HG03565 (cell line): ENCODE measurements around the gene RYR3.

Experiments
- ATAC-seq: cut with Tn5 transposase; IDR thresholded peaks from one replicate; pipeline ENCODE4 v1.9.1; 2021; ENCODE audit warnings: mild to moderate bottlenecking, moderate library complexity; ENCODE audit not compliant: unreplicated experiment

RYR3 gene

DNA sequence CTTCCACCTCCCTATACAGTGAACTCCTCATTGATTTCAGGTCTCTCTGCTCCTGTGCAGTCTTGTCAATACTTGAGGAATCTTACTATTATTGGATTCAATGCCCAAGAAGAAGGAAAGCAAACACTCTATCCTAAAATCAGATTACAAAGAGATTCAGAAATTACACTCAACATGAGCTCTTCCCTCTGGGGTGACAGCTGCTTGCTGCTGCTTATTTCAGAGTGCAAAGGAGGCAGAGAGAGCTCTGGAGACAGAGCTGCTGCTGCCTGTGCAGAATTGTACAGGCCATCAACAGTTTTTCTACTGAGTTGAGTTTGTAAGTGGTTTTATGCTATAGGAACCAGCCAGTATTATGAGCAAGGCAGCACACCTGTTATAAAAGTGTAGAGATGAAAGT is 7.1 kb downstream of the RYR3 start:
- no peak for ATAC-seq

DNA sequence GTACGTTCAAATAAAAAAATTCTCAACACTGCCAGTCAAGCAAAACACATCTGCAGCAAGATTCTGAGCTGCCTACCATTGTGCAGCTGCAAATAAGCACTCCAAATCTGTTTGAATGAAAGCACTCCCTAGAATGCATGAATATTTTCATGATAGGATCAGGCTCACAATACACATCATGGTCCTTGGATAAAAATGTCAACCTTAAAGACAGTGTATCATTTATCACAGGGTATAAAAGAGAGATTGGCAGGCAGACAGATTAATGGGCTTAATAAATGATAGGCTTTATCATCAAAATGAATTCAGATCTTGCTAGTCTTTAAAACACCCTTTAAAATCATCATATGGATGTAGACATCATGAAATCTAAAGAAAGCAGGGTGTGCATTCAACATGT is 9.2 kb downstream of the RYR3 start:
- no peak for ATAC-seq

- no peak for ATAC-seq
These were observed 11.3 kb downstream of the RYR3 start for GRCh38 chr15:33322091-33322490.

- no peak for ATAC-seq
These were observed 13.8 kb downstream of the RYR3 start for GRCh38 chr15:33324609-33325008.

GRCh38 chr15:33326908-33327307 is 16.1 kb downstream of the RYR3 start:
- ATAC-seq: no peak

- no peak for ATAC-seq
These were observed 17.3 kb downstream of the RYR3 start for GRCh38 chr15:33328106-33328505.

- no peak for ATAC-seq
These were observed 18.7 kb downstream of the RYR3 start for GRCh38 chr15:33329457-33329856.

- no peak for ATAC-seq
These were observed 20.2 kb downstream of the RYR3 start for GRCh38 chr15:33330931-33331330.

GRCh38 chr15:33341953-33342352 is 31.2 kb downstream of the RYR3 start:
- ATAC-seq: no peak

- ATAC-seq: no peak
These were observed 32.5 kb downstream of the RYR3 start for GRCh38 chr15:33343275-33343674.

- ATAC-seq: no peak
These were observed 33.3 kb downstream of the RYR3 start for GRCh38 chr15:33344111-33344510.

DNA sequence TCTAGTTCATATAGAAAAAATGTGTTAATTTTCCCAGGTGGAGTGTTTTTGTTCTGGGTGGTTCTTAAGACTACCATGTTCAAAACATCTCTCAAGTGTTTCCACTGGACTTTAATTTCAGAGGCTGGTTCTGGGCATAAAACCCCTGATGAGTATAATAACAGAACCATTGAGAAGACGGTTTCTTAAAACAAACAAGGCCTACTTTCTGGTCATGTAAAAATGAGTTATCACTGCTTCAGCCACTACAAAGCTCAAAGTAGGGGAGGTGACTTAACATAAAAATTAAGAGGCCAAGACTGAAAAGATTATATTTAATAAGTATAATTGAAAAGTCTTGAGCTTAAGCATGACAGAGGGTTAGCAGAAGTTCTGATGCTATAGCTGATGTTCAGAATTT is 33.8 kb downstream of the RYR3 start:
- ATAC-seq: no peak

- ATAC-seq: no peak
These were observed 43.6 kb downstream of the RYR3 start for GRCh38 chr15:33354411-33354810.

DNA sequence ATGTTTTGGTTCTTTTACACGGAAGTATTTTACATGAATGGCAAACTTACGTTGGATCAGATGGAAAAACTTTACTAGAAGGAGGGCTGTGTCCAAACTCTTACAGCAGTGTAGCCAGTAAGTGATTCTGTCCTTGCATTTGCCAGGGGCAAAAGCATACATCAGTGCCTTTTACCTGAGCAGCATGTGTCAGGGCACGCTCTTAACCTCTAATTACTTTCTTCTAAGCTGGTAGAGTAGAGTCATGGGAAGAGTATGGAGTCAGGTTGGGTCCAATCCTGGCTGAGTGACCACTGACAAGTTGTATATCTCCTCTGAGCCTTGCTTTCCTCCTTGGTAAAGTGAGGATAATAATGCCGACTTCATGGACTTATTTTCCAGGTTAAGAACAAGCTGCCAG is 47.1 kb downstream of the RYR3 start:
- no peak for ATAC-seq

DNA sequence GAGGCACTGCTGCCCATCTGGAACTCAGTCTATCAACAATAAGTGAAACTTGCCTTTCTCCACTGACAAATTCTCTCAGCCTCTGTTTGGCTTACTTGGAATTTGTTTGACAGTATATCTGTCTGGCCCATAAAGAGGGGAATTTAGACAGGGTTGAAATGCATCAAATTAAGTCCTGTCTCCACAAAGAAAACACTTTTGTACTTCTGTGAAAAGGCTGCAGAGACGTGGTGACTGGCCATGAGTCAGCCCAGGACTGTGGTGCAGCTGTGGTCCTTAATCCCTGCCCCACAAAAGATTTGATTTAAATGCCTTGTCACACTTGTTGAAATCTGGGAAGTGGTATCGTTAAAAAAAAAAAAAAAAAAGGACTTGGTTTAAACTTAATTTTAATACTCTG is 47.5 kb downstream of the RYR3 start:
- no peak for ATAC-seq

- ATAC-seq: no peak
These were observed 50.1 kb downstream of the RYR3 start for GRCh38 chr15:33360886-33361285.

GRCh38 chr15:33369941-33370622 is 59.3 kb downstream of the RYR3 start:
- ATAC-seq: no peak

DNA sequence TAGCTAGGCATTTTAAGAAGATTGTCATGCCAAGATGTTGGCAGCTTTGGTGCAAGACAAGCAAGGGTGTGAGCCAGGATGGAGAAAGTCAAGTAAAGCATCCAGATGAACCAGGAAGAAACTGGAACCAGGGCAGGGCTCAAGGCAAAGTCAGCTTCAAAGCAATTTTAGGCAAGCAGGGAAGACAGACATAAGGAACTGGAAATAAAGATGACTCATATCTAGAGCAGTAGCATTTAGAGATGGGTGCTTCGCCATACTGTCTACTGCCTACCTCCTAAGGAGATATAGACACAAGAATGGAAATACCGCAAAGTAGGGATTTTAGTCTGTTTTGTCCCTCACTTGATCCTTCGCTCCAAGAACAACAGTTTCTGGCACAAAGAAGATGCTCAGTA is 59.9 kb downstream of the RYR3 start:
- ATAC-seq: no peak

- ATAC-seq: no peak
These were observed 60.4 kb downstream of the RYR3 start for GRCh38 chr15:33371159-33371558.

DNA sequence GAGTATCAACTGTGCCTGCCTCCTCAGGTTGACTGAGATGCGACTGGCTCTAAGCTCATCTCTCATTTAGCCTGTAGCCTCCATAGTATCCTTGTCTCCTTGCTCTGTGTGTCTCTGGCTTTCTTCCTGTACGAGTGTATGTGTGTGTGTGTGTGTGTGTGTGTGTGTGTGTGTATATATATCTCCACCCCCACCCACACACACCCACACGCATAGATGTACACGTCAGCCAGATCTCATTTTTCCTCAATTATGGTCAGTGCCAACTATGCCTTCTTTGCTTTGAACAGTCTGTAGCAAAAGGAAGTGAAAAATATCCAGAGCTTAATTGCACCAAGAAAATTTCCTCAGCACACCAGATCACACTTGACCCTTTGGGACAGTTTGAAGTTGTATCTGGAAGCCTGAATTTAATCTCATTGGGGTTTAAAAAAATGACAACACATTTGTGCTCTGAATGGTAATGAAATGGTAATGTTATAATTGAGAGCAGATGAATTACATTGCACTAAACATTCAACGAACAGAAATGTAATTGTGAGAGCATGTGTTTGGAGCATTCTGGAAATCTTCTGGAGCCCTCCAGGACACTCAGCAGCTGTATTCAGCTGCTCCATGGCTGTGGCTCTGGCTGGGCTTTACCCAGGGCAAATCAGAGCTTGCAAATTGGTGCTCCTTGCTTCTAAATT is 63.6 kb downstream of the RYR3 start:
- ATAC-seq: no peak

DNA sequence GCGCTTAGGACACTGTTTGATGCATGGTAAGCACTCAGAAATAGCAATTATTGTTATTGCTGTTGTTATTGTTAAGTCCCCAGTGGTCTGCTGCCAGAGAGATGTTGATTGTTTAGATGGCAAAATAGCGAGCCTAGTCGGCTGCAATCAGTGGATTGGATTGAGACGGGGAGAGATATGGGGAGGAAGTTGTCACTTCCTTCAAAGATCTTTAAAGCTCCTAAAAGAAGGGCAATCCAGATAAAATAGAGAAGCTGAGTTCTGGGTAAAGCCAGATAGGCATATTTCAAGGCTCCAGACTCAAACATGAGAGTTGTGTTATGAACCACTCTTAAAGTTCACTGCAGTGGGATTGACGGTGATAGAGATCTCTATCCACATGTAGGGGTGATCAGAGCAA is 64.5 kb downstream of the RYR3 start:
- ATAC-seq: no peak

DNA sequence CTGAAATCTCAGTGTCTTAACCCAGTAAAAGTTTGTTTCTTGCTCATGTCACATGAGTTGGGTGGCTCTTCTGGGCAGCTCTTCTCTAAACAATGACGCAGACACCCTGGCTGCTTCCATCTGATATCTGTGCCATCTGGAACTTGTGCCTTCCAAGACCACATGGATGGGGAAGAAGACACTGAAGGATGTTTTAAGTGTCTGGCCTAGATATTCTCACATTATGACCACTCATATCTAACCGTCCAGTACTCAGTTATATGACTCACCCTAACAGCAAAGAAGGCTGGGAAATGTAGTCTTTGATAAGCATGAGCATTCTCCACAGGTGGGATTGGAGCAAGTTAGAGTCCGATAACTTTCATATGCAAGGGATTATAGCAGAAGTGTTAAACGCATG is 66.4 kb downstream of the RYR3 start:
- ATAC-seq: no peak
